ENCODE measurements around the gene PSMB9. TPM values are rescaled to one million over a fixed set of nuclear protein-coding genes. Genes with fewer than 3 reads are reported as not detected.

PSMB9 gene
- total RNA-seq, 3 donors from 2014 or later = 208 to 241 (median 210) TPM

GRCh38 chr6:32832535-32832934, 21.5 kb upstream of the PSMB9 start:
- DNase-seq (no peak), ATAC-seq (no peak)
- Mint-ChIP-seq H3K4me1 (ENCODE audit: low read depth) (peaks cover 60% of the 10 kb centered on the region), H3K27me3 (ENCODE audit: low read depth) (no peaks in the 10 kb centered on the region), H3K36me3 (ENCODE audit: insufficient read depth) (peaks cover 76% of the 10 kb centered on the region), H3K9me3 (no peaks in the 10 kb centered on the region), H3K4me3 (no peak overlapping the region)

GRCh38 chr6:32833664-32834063, 20.3 kb upstream of the PSMB9 start:
- peaks cover 76% of the 10 kb centered on the region for H3K36me3 Mint-ChIP-seq (ENCODE audit: insufficient read depth)
- DNase-seq (no peak), ATAC-seq (no peak)
- no peaks in the 10 kb centered on the region for H3K9me3 Mint-ChIP-seq
- peak overlapping the region; percentile 34 for H3K4me3 Mint-ChIP-seq
- H3K4me1 Mint-ChIP-seq (ENCODE audit: low read depth) = peaks cover 62% of the 10 kb centered on the region
- no peaks in the 10 kb centered on the region for H3K27me3 Mint-ChIP-seq (ENCODE audit: low read depth)

GRCh38 chr6:32835167-32835893, 18.7 kb upstream of the PSMB9 start:
- DNase-seq (no peak), ATAC-seq (no peak)
- Mint-ChIP-seq H3K27me3 (ENCODE audit: low read depth) (no peaks in the 10 kb centered on the region), H3K36me3 (ENCODE audit: insufficient read depth) (peaks cover 63% of the 10 kb centered on the region), H3K4me3 (peak overlapping the region; percentile 62), H3K9me3 (no peaks in the 10 kb centered on the region), H3K4me1 (ENCODE audit: low read depth) (peaks cover 74% of the 10 kb centered on the region)

- Mint-ChIP-seq H3K36me3 (ENCODE audit: insufficient read depth) (peaks cover 68% of the 10 kb centered on the region), H3K27me3 (ENCODE audit: low read depth) (no peaks in the 10 kb centered on the region), H3K4me1 (ENCODE audit: low read depth) (peaks cover 87% of the 10 kb centered on the region), H3K9me3 (no peaks in the 10 kb centered on the region), H3K4me3 (peak overlapping the region; percentile 93)
- DNase-seq = no peak
- ATAC-seq = no peak
Measured at GRCh38 chr6:32836873-32837272, 17.1 kb upstream of the PSMB9 start.

- no peaks in the 10 kb centered on the region for H3K9me3 Mint-ChIP-seq
- H3K4me3 Mint-ChIP-seq = peak overlapping the region; percentile 93
- H3K36me3 Mint-ChIP-seq (ENCODE audit: insufficient read depth) = peaks cover 71% of the 10 kb centered on the region
- no peaks in the 10 kb centered on the region for H3K27me3 Mint-ChIP-seq (ENCODE audit: low read depth)
- DNase-seq (no peak), ATAC-seq (no peak)
- H3K4me1 Mint-ChIP-seq (ENCODE audit: low read depth) = peaks cover 89% of the 10 kb centered on the region
Measured at GRCh38 chr6:32837651-32838113, 16.3 kb upstream of the PSMB9 start.

- DNase-seq (peak; percentile 99), ATAC-seq (peak; percentile 92)
- Mint-ChIP-seq H3K9me3 (no peaks in the 10 kb centered on the region), H3K4me1 (ENCODE audit: low read depth) (peaks cover 87% of the 10 kb centered on the region), H3K36me3 (ENCODE audit: insufficient read depth) (peaks cover 69% of the 10 kb centered on the region), H3K4me3 (peak within 1 kb of the TSS; percentile 93), H3K27me3 (ENCODE audit: low read depth) (no peaks in the 10 kb centered on the region)
Measured at GRCh38 chr6:32838114-32838958, 15.7 kb upstream of the PSMB9 start, which contains the start of gene TAP2. Gene TAP2, minus strand, starts transcription at chr6:32838739. Its CDS starts 506 bp downstream, at chr6:32838233.

GRCh38 chr6:32839356-32839755, 14.6 kb upstream of the PSMB9 start:
- peaks cover 78% of the 10 kb centered on the region for H3K4me1 Mint-ChIP-seq (ENCODE audit: low read depth)
- no peaks in the 10 kb centered on the region for H3K27me3 Mint-ChIP-seq (ENCODE audit: low read depth)
- H3K36me3 Mint-ChIP-seq (ENCODE audit: insufficient read depth) = peaks cover 61% of the 10 kb centered on the region
- no peak for ATAC-seq
- H3K9me3 Mint-ChIP-seq = no peaks in the 10 kb centered on the region
- no peak for DNase-seq
- H3K4me3 Mint-ChIP-seq = no peak overlapping the region

- no peak for ATAC-seq
- peaks cover 60% of the 10 kb centered on the region for H3K36me3 Mint-ChIP-seq (ENCODE audit: insufficient read depth)
Measured at GRCh38 chr6:32840604-32841246, 13.3 kb upstream of the PSMB9 start.

GRCh38 chr6:32842021-32842650, 11.9 kb upstream of the PSMB9 start:
- ATAC-seq = no peak
- Mint-ChIP-seq H3K27me3 (ENCODE audit: low read depth) (no peaks in the 10 kb centered on the region), H3K4me3 (peak overlapping the region; percentile 98), H3K4me1 (ENCODE audit: low read depth) (peaks cover 73% of the 10 kb centered on the region), H3K36me3 (ENCODE audit: insufficient read depth) (peaks cover 57% of the 10 kb centered on the region), H3K9me3 (no peaks in the 10 kb centered on the region)
- DNase-seq = no peak

More at GRCh38 chr6:32840604-32841246, 13.3 kb upstream of the PSMB9 start:
- H3K27me3 Mint-ChIP-seq (ENCODE audit: low read depth) = no peaks in the 10 kb centered on the region
- no peak for DNase-seq
- H3K9me3 Mint-ChIP-seq = no peaks in the 10 kb centered on the region
- peak overlapping the region; percentile 98 for H3K4me3 Mint-ChIP-seq
- peaks cover 73% of the 10 kb centered on the region for H3K4me1 Mint-ChIP-seq (ENCODE audit: low read depth)

GRCh38 chr6:32842690-32843089, 11.3 kb upstream of the PSMB9 start:
- H3K4me1 Mint-ChIP-seq (ENCODE audit: low read depth) = peaks cover 73% of the 10 kb centered on the region
- ATAC-seq = no peak
- no peaks in the 10 kb centered on the region for H3K27me3 Mint-ChIP-seq (ENCODE audit: low read depth)
- peaks cover 58% of the 10 kb centered on the region for H3K36me3 Mint-ChIP-seq (ENCODE audit: insufficient read depth)
- no peak for DNase-seq
- H3K9me3 Mint-ChIP-seq = no peaks in the 10 kb centered on the region
- H3K4me3 Mint-ChIP-seq = peak overlapping the region; percentile 98

GRCh38 chr6:32843331-32843978, 10.5 kb upstream of the PSMB9 start:
- peak overlapping the region; percentile 98 for H3K4me3 Mint-ChIP-seq
- peaks cover 66% of the 10 kb centered on the region for H3K36me3 Mint-ChIP-seq (ENCODE audit: insufficient read depth)
- H3K9me3 Mint-ChIP-seq = no peaks in the 10 kb centered on the region
- no peaks in the 10 kb centered on the region for H3K27me3 Mint-ChIP-seq (ENCODE audit: low read depth)
- H3K4me1 Mint-ChIP-seq (ENCODE audit: low read depth) = peaks cover 80% of the 10 kb centered on the region
- DNase-seq = no peak
- ATAC-seq = no peak

GRCh38 chr6:32843979-32844838, 9.8 kb upstream of the PSMB9 start, which contains the start of gene PSMB8:
Gene PSMB8, minus strand, starts transcription at chr6:32844047. Its CDS starts 51 bp downstream, at chr6:32843996.
- no peaks in the 10 kb centered on the region for H3K27me3 Mint-ChIP-seq (ENCODE audit: low read depth)
- peaks cover 83% of the 10 kb centered on the region for H3K4me1 Mint-ChIP-seq (ENCODE audit: low read depth)
- peak within 1 kb of the TSS; percentile 98 for H3K4me3 Mint-ChIP-seq
- DNase-seq (peak; percentile 98), ATAC-seq (peak; percentile 77 to 79)
- no peaks in the 10 kb centered on the region for H3K9me3 Mint-ChIP-seq
- peaks cover 73% of the 10 kb centered on the region for H3K36me3 Mint-ChIP-seq (ENCODE audit: insufficient read depth)
